Measurements from ENCODE around the gene RUFY2. TPM values are rescaled to one million over a fixed set of nuclear protein-coding genes. Genes with fewer than 3 reads are reported as not detected.

Gene RUFY2
- total RNA-seq, 8 experiments from 2014 or later = 11.5 to 54.8 (median 38.6) TPM

GRCh38 chr10:68406111-68406814 lies 814 bp downstream of the RUFY2 start:
- WGBS, 10 experiments = 0 to 1% (median 0%) methylated on average over 1 to 12 of the region's 38 CpGs; no CpG with 5 or more reads in 1 of the 10 experiments
- ATAC-seq (replicated peaks in 6 of 8) = peak; percentile 42 to 63 (median 56)
- in situ Hi-C loops (cut with MboI; ENCODE audit: low pct_unique_long_range_greater_than_20kb in 2 of 9, low sequenced_read_pairs in 9 of 9, unreplicated experiment in 9 of 9) = no loop called here
- H3K4me3 ChIP-seq = peak overlapping the region; percentile 62 to 98 (median 93)
- H3K27ac ChIP-seq = peak overlapping the region; percentile 89 to 97
- peaks cover 8 to 10% of the 10 kb centered on the region in 2 donors for H3K4me1 ChIP-seq (replicated peaks in 1 of 2)

GRCh38 chr10:68403701-68404100 lies 3.4 kb downstream of the RUFY2 start:
- Histone ChIP-seq H3K4me3 (no peak overlapping the region), H3K27ac (no peak overlapping the region), H3K4me1 (replicated peaks in 1 of 2) (peaks cover 8 to 10% of the 10 kb centered on the region in 2 donors)
- in situ Hi-C loops (cut with MboI; ENCODE audit: low pct_unique_long_range_greater_than_20kb in 2 of 9, low sequenced_read_pairs in 9 of 9, unreplicated experiment in 9 of 9) = no loop called here
- ATAC-seq (replicated peaks in 6 of 8) = no peak
- WGBS, 10 experiments = 66 to 100% (median 90%) methylated on average over 2 to 4 of the region's 4 CpGs; no CpG with 5 or more reads in 2 of the 10 experiments

- Histone ChIP-seq H3K27ac (no peak overlapping the region), H3K4me1 (replicated peaks in 1 of 2) (peaks cover 8 to 10% of the 10 kb centered on the region in 2 donors), H3K4me3 (no peak overlapping the region)
- in situ Hi-C loops (cut with MboI; ENCODE audit: low pct_unique_long_range_greater_than_20kb in 2 of 9, low sequenced_read_pairs in 9 of 9, unreplicated experiment in 9 of 9) = no loop called here
- ATAC-seq (replicated peaks in 6 of 8) = no peak
- WGBS, 10 experiments = 83 to 100% (median 100%) methylated on average over 1 of the region's 1 CpG; no CpG with 5 or more reads in 2 of the 10 experiments
Measured at GRCh38 chr10:68402276-68402675, 4.8 kb downstream of the RUFY2 start.

- WGBS, 10 experiments = 89 to 100% (median 100%) methylated on average over 1 of the region's 1 CpG; no CpG with 5 or more reads in 3 of the 10 experiments
- no peak for ATAC-seq (replicated peaks in 6 of 8)
- Histone ChIP-seq H3K27ac (no peak overlapping the region), H3K4me3 (no peak overlapping the region), H3K4me1 (replicated peaks in 1 of 2) (no peaks in the 10 kb centered on the region)
- in situ Hi-C loops (cut with MboI; ENCODE audit: low pct_unique_long_range_greater_than_20kb in 2 of 9, low sequenced_read_pairs in 9 of 9, unreplicated experiment in 9 of 9) = loop anchor here in 2 of 9 experiments (25.0 kb wide), 2 partner anchors 340 to 365 kb away; no protein-coding TSS in a partner anchor
Measured at GRCh38 chr10:68397005-68397404, 10.1 kb downstream of the RUFY2 start.

- Histone ChIP-seq H3K27ac (no peak overlapping the region), H3K4me1 (replicated peaks in 1 of 2) (no peaks in the 10 kb centered on the region), H3K4me3 (no peak overlapping the region)
- in situ Hi-C loops (cut with MboI; ENCODE audit: low pct_unique_long_range_greater_than_20kb in 2 of 9, low sequenced_read_pairs in 9 of 9, unreplicated experiment in 9 of 9) = loop anchor here in 2 of 9 experiments (25.0 kb wide), 2 partner anchors 352 to 377 kb away; no protein-coding TSS in a partner anchor
- no peak for ATAC-seq (replicated peaks in 6 of 8)
- WGBS, 10 experiments = 33 to 100% (median 83%) methylated on average over 1 to 2 of the region's 2 CpGs; no CpG with 5 or more reads in 1 of the 10 experiments
Measured at GRCh38 chr10:68385740-68386139, 21.3 kb downstream of the RUFY2 start.

GRCh38 chr10:68371604-68372003 lies 35.5 kb downstream of the RUFY2 start:
- no peak for ATAC-seq (replicated peaks in 6 of 8)
- WGBS, 10 experiments = 86 to 100% (median 100%) methylated on average over 1 of the region's 1 CpG; no CpG with 5 or more reads in 1 of the 10 experiments
- in situ Hi-C loops (cut with MboI; ENCODE audit: low pct_unique_long_range_greater_than_20kb in 2 of 9, low sequenced_read_pairs in 9 of 9, unreplicated experiment in 9 of 9) = no loop called here
- no peak overlapping the region for H3K4me3 ChIP-seq
- no peak overlapping the region for H3K27ac ChIP-seq
- no peaks in the 10 kb centered on the region for H3K4me1 ChIP-seq (replicated peaks in 1 of 2)

- H3K27ac ChIP-seq = no peak overlapping the region
- ATAC-seq (replicated peaks in 6 of 8) = no peak
- no peaks in the 10 kb centered on the region for H3K4me1 ChIP-seq (replicated peaks in 1 of 2)
- in situ Hi-C loops (cut with MboI; ENCODE audit: low pct_unique_long_range_greater_than_20kb in 2 of 9, low sequenced_read_pairs in 9 of 9, unreplicated experiment in 9 of 9) = no loop called here
- H3K4me3 ChIP-seq = no peak overlapping the region
- WGBS, 10 experiments = 75 to 100% (median 86%) methylated on average over 1 to 2 of the region's 2 CpGs; no CpG with 5 or more reads in 3 of the 10 experiments
Measured at GRCh38 chr10:68367121-68367520, 40.0 kb downstream of the RUFY2 start.

GRCh38 chr10:68366600-68366999 lies 40.5 kb downstream of the RUFY2 start:
- Histone ChIP-seq H3K27ac (no peak overlapping the region), H3K4me3 (no peak overlapping the region), H3K4me1 (replicated peaks in 1 of 2) (no peaks in the 10 kb centered on the region)
- in situ Hi-C loops (cut with MboI; ENCODE audit: low pct_unique_long_range_greater_than_20kb in 2 of 9, low sequenced_read_pairs in 9 of 9, unreplicated experiment in 9 of 9) = no loop called here
- 69 to 100% (median 97%) methylated on average over 2 to 5 of the region's 5 CpGs; no CpG with 5 or more reads in 2 of the 10 experiments for WGBS, 10 experiments
- ATAC-seq (replicated peaks in 6 of 8) = no peak

GRCh38 chr10:68365611-68366010 lies 41.5 kb downstream of the RUFY2 start:
- Histone ChIP-seq H3K27ac (no peak overlapping the region), H3K4me1 (replicated peaks in 1 of 2) (no peaks in the 10 kb centered on the region), H3K4me3 (no peak overlapping the region)
- no peak for ATAC-seq (replicated peaks in 6 of 8)
- in situ Hi-C loops (cut with MboI; ENCODE audit: low pct_unique_long_range_greater_than_20kb in 2 of 9, low sequenced_read_pairs in 9 of 9, unreplicated experiment in 9 of 9) = no loop called here
- 45 to 100% (median 83%) methylated on average over 1 to 2 of the region's 2 CpGs for WGBS, 10 experiments

- ATAC-seq (replicated peaks in 6 of 8) = no peak
- in situ Hi-C loops (cut with MboI; ENCODE audit: low pct_unique_long_range_greater_than_20kb in 2 of 9, low sequenced_read_pairs in 9 of 9, unreplicated experiment in 9 of 9) = no loop called here
- WGBS, 10 experiments = 41 to 100% (median 88%) methylated on average over 2 to 3 of the region's 3 CpGs
- H3K4me1 ChIP-seq (replicated peaks in 1 of 2) = no peaks in the 10 kb centered on the region
- no peak overlapping the region for H3K4me3 ChIP-seq
- no peak overlapping the region for H3K27ac ChIP-seq
Measured at GRCh38 chr10:68364101-68364886, 42.8 kb downstream of the RUFY2 start.

- Histone ChIP-seq H3K4me3 (no peak overlapping the region), H3K4me1 (replicated peaks in 1 of 2) (no peaks in the 10 kb centered on the region), H3K27ac (no peak overlapping the region)
- 87 to 100% (median 94%) methylated on average over 2 to 3 of the region's 3 CpGs; no CpG with 5 or more reads in 2 of the 10 experiments for WGBS, 10 experiments
- in situ Hi-C loops (cut with MboI; ENCODE audit: low pct_unique_long_range_greater_than_20kb in 2 of 9, low sequenced_read_pairs in 9 of 9, unreplicated experiment in 9 of 9) = no loop called here
- no peak for ATAC-seq (replicated peaks in 6 of 8)
Measured at GRCh38 chr10:68362590-68362989, 44.5 kb downstream of the RUFY2 start.

- no peak for ATAC-seq (replicated peaks in 6 of 8)
- in situ Hi-C loops (cut with MboI; ENCODE audit: low pct_unique_long_range_greater_than_20kb in 2 of 9, low sequenced_read_pairs in 9 of 9, unreplicated experiment in 9 of 9) = no loop called here
- H3K4me3 ChIP-seq = no peak overlapping the region
- 44 to 100% (median 77%) methylated on average over 3 to 6 of the region's 6 CpGs; no CpG with 5 or more reads in 5 of the 10 experiments for WGBS, 10 experiments
- no peaks in the 10 kb centered on the region for H3K4me1 ChIP-seq (replicated peaks in 1 of 2)
- H3K27ac ChIP-seq = no peak overlapping the region
Measured at GRCh38 chr10:68359189-68359588, 47.9 kb downstream of the RUFY2 start.

- ATAC-seq (replicated peaks in 6 of 8) = no peak
- no peaks in the 10 kb centered on the region for H3K4me1 ChIP-seq (replicated peaks in 1 of 2)
- in situ Hi-C loops (cut with MboI; ENCODE audit: low pct_unique_long_range_greater_than_20kb in 2 of 9, low sequenced_read_pairs in 9 of 9, unreplicated experiment in 9 of 9) = no loop called here
- no peak overlapping the region for H3K4me3 ChIP-seq
- 100% methylated on average over 1 to 2 of the region's 2 CpGs; no CpG with 5 or more reads in 3 of the 10 experiments for WGBS, 10 experiments
- H3K27ac ChIP-seq = no peak overlapping the region
Measured at GRCh38 chr10:68353537-68353936, 53.5 kb downstream of the RUFY2 start.

Measured in motor neuron (in vitro differentiated cells).